SK-N-SH (cell line): ENCODE measurements around the gene KRT85. TPM values are rescaled to one million over a fixed set of nuclear protein-coding genes. Genes with fewer than 3 reads are reported as not detected.

Source experiments
- CTCF ChIA-PET: fragments of 300-600, 350-600 bp; formaldehyde crosslinking; extraction: SDS; loops from one replicate; lab custom pipeline; 2021; lab: Yijun Ruan, JAX
- POLR2A ChIA-PET: fragments of 350-600 bp; sonication (Branson Sonifier 250); formaldehyde crosslinking; extraction: SDS; loops from one replicate; lab custom pipeline; 2020; ENCODE audit warnings: antibody characterized with exemption, inconsistent platforms; lab: Yijun Ruan, JAX
- DNase-seq: peaks from one replicate; pipeline ENCODE4 v3.0.0; 2012
- H2AFZ ChIP-seq: fragments of 200-600 bp; sonication (generic); 2 replicates; pipeline ENCODE4 v1.8.1; 2016; ENCODE audit warnings: antibody characterized with exemption, mild to moderate bottlenecking, low read depth
- H3F3A ChIP-seq: fragments of 200-600 bp; sonication (generic); replicated peaks from 2 replicates; pipeline ENCODE3; 2016; ENCODE audit warnings: antibody characterized with exemption, mild to moderate bottlenecking; ENCODE audit not compliant: insufficient read depth
- H3K27ac ChIP-seq, 2 experiments: fragments of 200-500 bp in 1 of 2; fragments of 200-600 bp in 1 of 2; sonication (Bioruptor generic) in 1 of 2; sonication (generic), shearing (Covaris generic) in 1 of 2; 2 replicates each; pipeline versions ENCODE4 v1.5.1 to v1.6.1; 2014 to 2016; ENCODE audit warnings: low read depth in 2 of 2, inconsistent platforms in 1 of 2, low read length in 1 of 2, mild to moderate bottlenecking in 1 of 2, mixed read lengths in 1 of 2
- H3K27me3 ChIP-seq: fragments of 200-600 bp; sonication (generic), shearing (Covaris generic); 2 replicates; pipeline ENCODE4 v1.6.1; 2016; ENCODE audit warnings: mixed run types; ENCODE audit not compliant: insufficient read depth
- H3K36me3 ChIP-seq, 2 experiments: fragments of 200-500 bp in 1 of 2; fragments of 200-600 bp in 1 of 2; sonication (Bioruptor generic) in 1 of 2; sonication (generic) in 1 of 2; replicated peaks in 1 of 2; 2 replicates each; pipeline versions ENCODE3 to v1.5.1; 2014 to 2016; ENCODE audit warnings: low read length in 1 of 2, mild to moderate bottlenecking in 1 of 2; ENCODE audit not compliant: insufficient read depth in 2 of 2, control insufficient read depth in 1 of 2
- H3K4me1 ChIP-seq, 2 experiments: fragments of 200-500 bp in 1 of 2; fragments of 200-600 bp in 1 of 2; sonication (Bioruptor generic) in 1 of 2; sonication (generic), shearing (Covaris generic) in 1 of 2; 2 replicates each; pipeline versions ENCODE4 v1.5.1 to v1.6.1; 2014 to 2016; ENCODE audit warnings: low read depth in 1 of 2, low read length in 1 of 2, mixed run types in 1 of 2; ENCODE audit not compliant: insufficient read depth in 2 of 2, control insufficient read depth in 1 of 2
- H3K4me2 ChIP-seq: fragments of 200-600 bp; sonication (generic), shearing (Covaris generic); 2 replicates; pipeline ENCODE4 v1.6.1; 2017; ENCODE audit warnings: mixed run types
- H3K4me3 ChIP-seq, 2 experiments: fragments of 200-500 bp in 1 of 2; fragments of 200-600 bp in 1 of 2; sonication (Bioruptor generic) in 1 of 2; sonication (generic), shearing (Covaris generic) in 1 of 2; 2 replicates each; pipeline versions ENCODE4 v1.5.1 to v1.8.1; 2014 to 2016; ENCODE audit warnings: low read depth in 2 of 2, inconsistent platforms in 1 of 2, low read length in 1 of 2, mild to moderate bottlenecking in 1 of 2, mixed read lengths in 1 of 2, moderate library complexity in 1 of 2
- H3K79me2 ChIP-seq: fragments of 200-600 bp; sonication (generic); 2 replicates; pipeline ENCODE4 v1.8.1; 2017; ENCODE audit warnings: mild to moderate bottlenecking; ENCODE audit not compliant: insufficient read depth
- H3K9ac ChIP-seq: fragments of 200-600 bp; sonication (generic); 2 replicates; pipeline ENCODE4 v1.6.1; 2017; ENCODE audit warnings: mixed run types
- H3K9me2 ChIP-seq: fragments of 200-600 bp; sonication (generic); 2 replicates; pipeline ENCODE4 v1.6.1; 2017; ENCODE audit warnings: mixed run types
- H3K9me3 ChIP-seq: fragments of 200-600 bp; sonication (generic); 2 replicates; pipeline ENCODE4 v1.6.1; 2017; ENCODE audit warnings: mixed run types, mild to moderate bottlenecking, moderate library complexity
- H4K20me1 ChIP-seq: fragments of 200-600 bp; sonication (generic); 2 replicates; pipeline ENCODE4 v1.6.1; 2017; ENCODE audit warnings: mild to moderate bottlenecking, mixed run types; ENCODE audit not compliant: insufficient read depth
- CTCF ChIP-seq: fragments of 200-600 bp; sonication (generic); IDR thresholded peaks from 2 replicates; pipeline ENCODE4 v1.6.1; 2017; ENCODE audit warnings: antibody characterized with exemption, mild to moderate bottlenecking, moderate library complexity
- EP300 ChIP-seq, 2 experiments: IDR thresholded peaks; 2 replicates each; pipeline versions ENCODE4 v1.4.0 to v1.6.1; 2012; ENCODE audit warnings: borderline replicate concordance in 1 of 2, low read depth in 1 of 2, low read length in 1 of 2
- FOSL2 ChIP-seq: IDR thresholded peaks from 2 replicates; pipeline ENCODE4 v1.4.0; 2012; ENCODE audit warnings: low read depth, mild to moderate bottlenecking, moderate library complexity, borderline replicate concordance
- FOXM1 ChIP-seq: IDR thresholded peaks from 2 replicates; pipeline ENCODE4 v1.4.0; 2012; ENCODE audit warnings: low read depth, mild to moderate bottlenecking
- GABPA ChIP-seq: IDR thresholded peaks from 2 replicates; pipeline ENCODE4 v1.4.0; 2012; ENCODE audit warnings: low read depth, mild to moderate bottlenecking
- GATA2 ChIP-seq: sonication (generic); formaldehyde crosslinking; IDR thresholded peaks from 2 replicates; pipeline ENCODE4 v1.5.0; 2020; ENCODE audit warnings: mild to moderate bottlenecking, missing genetic modification reagents
- JUND ChIP-seq: IDR thresholded peaks from 2 replicates; pipeline ENCODE4 v1.4.0; 2012
- MAX ChIP-seq: IDR thresholded peaks from 2 replicates; pipeline ENCODE4 v1.4.0; 2012; ENCODE audit warnings: low read depth
- NRF1 ChIP-seq: IDR thresholded peaks from 2 replicates; pipeline ENCODE4 v1.6.1; 2012; ENCODE audit warnings: low read depth, mild to moderate bottlenecking, low read length
- RAD21 ChIP-seq: IDR thresholded peaks from 2 replicates; pipeline ENCODE4 v1.6.1; 2012; ENCODE audit warnings: mild to moderate bottlenecking, low read length
- RCOR1 ChIP-seq: fragments of 150-350 bp; IDR thresholded peaks from 2 replicates; pipeline ENCODE4 v1.6.1; 2017; ENCODE audit warnings: antibody characterized with exemption, low read length
- RFX5 ChIP-seq: IDR thresholded peaks from 2 replicates; pipeline ENCODE4 v1.6.1; 2012; ENCODE audit warnings: mild to moderate bottlenecking, improper control_type of control experiment, low read length
- RXRA ChIP-seq: IDR thresholded peaks from 2 replicates; pipeline ENCODE4 v1.4.0; 2012; ENCODE audit warnings: low read depth, mild to moderate bottlenecking, borderline replicate concordance
- SMC3 ChIP-seq: IDR thresholded peaks from 2 replicates; pipeline ENCODE4 v1.6.1; 2012; ENCODE audit warnings: low read depth, low read length, improper control_type of control experiment
- TAF1 ChIP-seq: IDR thresholded peaks from 2 replicates; pipeline ENCODE4 v1.6.1; 2012; ENCODE audit warnings: low read depth, mild to moderate bottlenecking, low read length, moderate library complexity, borderline replicate concordance
- TCF12 ChIP-seq: IDR thresholded peaks from 2 replicates; pipeline ENCODE4 v1.4.0; 2012
- USF1 ChIP-seq: IDR thresholded peaks from 2 replicates; pipeline ENCODE4 v1.4.0; 2012; ENCODE audit warnings: low read depth, borderline replicate concordance
- WGBS: methylation state at CpG from one replicate; pipeline ENCODE4 v1.1.6; 2017; ENCODE audit warnings: low lambda C conversion rate; 5-methylcytosine and 5-hydroxymethylcytosine counted together
- polyA plus RNA-seq, 3 experiments: library from polyadenylated mRNA; depleted of rRNA; stranded (reverse); fragments of >200 nt; gene quantifications; 2 replicates each; pipeline ENCODE4 v1.2.3, GENCODE V29; 2012
- TF ChIP-seq, protein P1 (sequence below): fragments of 150-350 bp; IDR thresholded peaks from 2 replicates; pipeline ENCODE4 v1.6.1; 2016; ENCODE audit warnings: mild to moderate bottlenecking, low read depth, low read length

The KRT85 gene
- polyA plus RNA-seq, 1 of the 3 experiments (the other 2 are of a cell fraction), result not detected

DNA sequence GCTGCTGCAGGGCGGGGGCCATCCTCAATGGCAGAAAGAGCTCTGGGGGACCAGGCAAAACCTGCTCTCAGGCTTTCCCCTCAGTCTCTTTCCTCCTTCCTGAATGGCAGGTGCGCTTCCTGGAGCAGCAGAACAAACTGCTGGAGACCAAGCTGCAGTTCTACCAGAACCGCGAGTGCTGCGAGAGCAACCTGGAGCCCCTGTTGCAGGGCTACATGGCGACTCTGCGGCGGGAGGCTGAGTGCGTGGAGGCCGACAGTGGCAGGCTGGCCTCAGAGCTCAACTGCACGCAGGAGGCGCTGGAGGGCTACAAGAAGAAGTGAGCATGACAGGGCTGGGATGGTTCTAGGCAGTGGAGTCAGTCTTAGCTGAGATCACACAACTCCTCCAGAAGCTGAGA is 23.2 kb downstream of the KRT85 start:
- ChIA-PET CTCF (interaction anchor here (1.2 to 3.8 kb wide), 5 partner anchors 17 to 535 kb away, joined by 3 to 13 read pairs (median 7); no protein-coding TSS in a partner anchor), POLR2A (no interaction called here)
- Histone ChIP-seq H3K9me2 (no peaks in the 10 kb centered on the region), H3K27ac (no peak overlapping the region), H4K20me1 (no peaks in the 10 kb centered on the region), H3K36me3 (no peaks in the 10 kb centered on the region), H3K9ac (no peak overlapping the region), H2AFZ (no peak overlapping the region), H3K79me2 (no peaks in the 10 kb centered on the region), H3K4me1 (no peaks in the 10 kb centered on the region), H3K4me2 (no peak overlapping the region), H3F3A (no peaks in the 10 kb centered on the region), H3K4me3 (no peak overlapping the region), H3K27me3 (peaks cover 29% of the 10 kb centered on the region), H3K9me3 (no peaks in the 10 kb centered on the region)
- TF ChIP-seq USF1, result no peak
- no peak for TF ChIP-seq GABPA
- no peak for TF ChIP-seq EP300 (IDR thresholded peaks at IDR 0.05; ENCODE audit: borderline replicate concordance in 1 of 2, low read depth in 1 of 2, low read length in 1 of 2)
- no peak for TF ChIP-seq TCF12
- no peak for TF ChIP-seq GATA2 (CRISPR knock-in tag)
- no peak for TF ChIP-seq NRF1
- TF ChIP-seq FOSL2, result no peak
- no peak for TF ChIP-seq RAD21
- TF ChIP-seq RCOR1, result no peak
- TF ChIP-seq SMC3, result no peak
- TF ChIP-seq, protein P1, sequence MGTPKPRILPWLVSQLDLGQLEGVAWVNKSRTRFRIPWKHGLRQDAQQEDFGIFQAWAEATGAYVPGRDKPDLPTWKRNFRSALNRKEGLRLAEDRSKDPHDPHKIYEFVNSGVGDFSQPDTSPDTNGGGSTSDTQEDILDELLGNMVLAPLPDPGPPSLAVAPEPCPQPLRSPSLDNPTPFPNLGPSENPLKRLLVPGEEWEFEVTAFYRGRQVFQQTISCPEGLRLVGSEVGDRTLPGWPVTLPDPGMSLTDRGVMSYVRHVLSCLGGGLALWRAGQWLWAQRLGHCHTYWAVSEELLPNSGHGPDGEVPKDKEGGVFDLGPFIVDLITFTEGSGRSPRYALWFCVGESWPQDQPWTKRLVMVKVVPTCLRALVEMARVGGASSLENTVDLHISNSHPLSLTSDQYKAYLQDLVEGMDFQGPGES, result no peak
- no peak for DNase-seq
- WGBS, result 59% methylated on average over 10 of the region's 12 CpGs

DNA sequence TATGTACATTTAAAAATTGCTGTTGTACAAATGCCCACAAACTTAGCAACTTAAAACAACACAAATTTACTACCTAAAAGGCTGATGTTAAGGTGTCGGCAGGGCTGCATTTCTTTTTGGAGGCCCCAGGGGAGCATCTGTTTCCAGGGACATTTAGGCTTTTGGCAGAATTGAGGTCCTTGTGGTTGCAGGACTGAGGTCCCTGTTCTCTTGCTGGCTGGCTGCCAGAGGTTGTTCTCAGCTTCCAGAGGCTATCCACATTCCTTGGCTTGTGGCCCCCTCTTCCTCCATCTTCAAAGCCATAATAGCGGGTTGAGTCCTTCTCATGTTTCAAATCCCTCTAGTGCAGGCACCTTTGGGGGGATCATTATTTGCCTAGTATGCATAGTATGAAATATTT is 23.7 kb downstream of the KRT85 start:
- Histone ChIP-seq H3K4me1 (no peaks in the 10 kb centered on the region), H3F3A (no peaks in the 10 kb centered on the region), H3K9me2 (no peaks in the 10 kb centered on the region), H3K36me3 (no peaks in the 10 kb centered on the region), H3K27me3 (peaks cover 29% of the 10 kb centered on the region), H3K27ac (no peak overlapping the region), H3K9me3 (no peaks in the 10 kb centered on the region), H4K20me1 (no peaks in the 10 kb centered on the region), H3K9ac (no peak overlapping the region), H3K4me3 (no peak overlapping the region), H2AFZ (no peak overlapping the region)
- 66% methylated on average over 2 of the region's 2 CpGs for WGBS
- ChIA-PET POLR2A (no interaction called here), CTCF (interaction anchor here (1.3 to 3.8 kb wide), 4 partner anchors 16 to 536 kb away, joined by 4 to 13 read pairs (median 6); no protein-coding TSS in a partner anchor)
- no peak for DNase-seq
- TF ChIP-seq RAD21 (no peak), JUND (no peak), FOXM1 (no peak), CTCF (no peak), RXRA (no peak), RFX5 (no peak), TCF12 (no peak), TAF1 (no peak), MAX (no peak)
- TF ChIP-seq, protein P1, result no peak
- TF ChIP-seq, all 33 proteins: peak for 0
- Histone ChIP-seq H3K4me2 (no peak overlapping the region), H3K79me2 (no peaks in the 10 kb centered on the region)
